ENCODE data around the gene AACS.

DNA sequence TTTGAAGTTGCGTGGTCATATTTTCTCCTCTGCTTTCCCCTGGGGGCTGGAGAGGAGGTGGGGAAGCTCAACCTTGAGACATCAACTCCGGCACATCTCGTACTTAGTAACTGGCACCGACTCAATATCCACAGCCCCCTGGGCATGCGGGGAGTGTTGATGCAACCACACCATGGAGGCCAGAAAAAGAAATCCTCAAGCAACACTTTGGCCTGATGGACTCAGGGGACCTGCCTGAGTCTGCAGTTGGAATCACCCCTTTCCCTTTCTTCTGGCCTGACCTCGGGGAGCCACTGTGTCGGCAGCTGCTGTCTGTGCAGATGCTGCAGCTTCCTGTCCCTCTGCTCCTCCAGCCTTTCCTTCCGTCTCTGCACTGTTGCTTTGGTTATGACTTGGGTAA lies 11.4 kb upstream of the AACS start:
- TF ChIP-seq, protein P1, sequence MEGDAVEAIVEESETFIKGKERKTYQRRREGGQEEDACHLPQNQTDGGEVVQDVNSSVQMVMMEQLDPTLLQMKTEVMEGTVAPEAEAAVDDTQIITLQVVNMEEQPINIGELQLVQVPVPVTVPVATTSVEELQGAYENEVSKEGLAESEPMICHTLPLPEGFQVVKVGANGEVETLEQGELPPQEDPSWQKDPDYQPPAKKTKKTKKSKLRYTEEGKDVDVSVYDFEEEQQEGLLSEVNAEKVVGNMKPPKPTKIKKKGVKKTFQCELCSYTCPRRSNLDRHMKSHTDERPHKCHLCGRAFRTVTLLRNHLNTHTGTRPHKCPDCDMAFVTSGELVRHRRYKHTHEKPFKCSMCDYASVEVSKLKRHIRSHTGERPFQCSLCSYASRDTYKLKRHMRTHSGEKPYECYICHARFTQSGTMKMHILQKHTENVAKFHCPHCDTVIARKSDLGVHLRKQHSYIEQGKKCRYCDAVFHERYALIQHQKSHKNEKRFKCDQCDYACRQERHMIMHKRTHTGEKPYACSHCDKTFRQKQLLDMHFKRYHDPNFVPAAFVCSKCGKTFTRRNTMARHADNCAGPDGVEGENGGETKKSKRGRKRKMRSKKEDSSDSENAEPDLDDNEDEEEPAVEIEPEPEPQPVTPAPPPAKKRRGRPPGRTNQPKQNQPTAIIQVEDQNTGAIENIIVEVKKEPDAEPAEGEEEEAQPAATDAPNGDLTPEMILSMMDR (IDR thresholded peaks at IDR 0.05; ENCODE audit: low read length), result no peak
- no peak for TF ChIP-seq EZH2 (optimal IDR thresholded peaks at IDR 0.05; ENCODE audit: low read depth, low read length)

Data from MM.1S (cell line).